CD4-positive, alpha-beta T cell treated with Interferon gamma for 1 hour (primary cell): Measurements from ENCODE around the gene ZHX3.
"Not testable (repeated sequence)": the region's sequence is repeated elsewhere in the genome, so short reads cannot be mapped to it uniquely, and the experiment has no call there.

Experiments used
- DNase-seq: peaks from one replicate; pipeline ENCODE4 v3.0.0-alpha.2; 2020

Gene ZHX3

DNA sequence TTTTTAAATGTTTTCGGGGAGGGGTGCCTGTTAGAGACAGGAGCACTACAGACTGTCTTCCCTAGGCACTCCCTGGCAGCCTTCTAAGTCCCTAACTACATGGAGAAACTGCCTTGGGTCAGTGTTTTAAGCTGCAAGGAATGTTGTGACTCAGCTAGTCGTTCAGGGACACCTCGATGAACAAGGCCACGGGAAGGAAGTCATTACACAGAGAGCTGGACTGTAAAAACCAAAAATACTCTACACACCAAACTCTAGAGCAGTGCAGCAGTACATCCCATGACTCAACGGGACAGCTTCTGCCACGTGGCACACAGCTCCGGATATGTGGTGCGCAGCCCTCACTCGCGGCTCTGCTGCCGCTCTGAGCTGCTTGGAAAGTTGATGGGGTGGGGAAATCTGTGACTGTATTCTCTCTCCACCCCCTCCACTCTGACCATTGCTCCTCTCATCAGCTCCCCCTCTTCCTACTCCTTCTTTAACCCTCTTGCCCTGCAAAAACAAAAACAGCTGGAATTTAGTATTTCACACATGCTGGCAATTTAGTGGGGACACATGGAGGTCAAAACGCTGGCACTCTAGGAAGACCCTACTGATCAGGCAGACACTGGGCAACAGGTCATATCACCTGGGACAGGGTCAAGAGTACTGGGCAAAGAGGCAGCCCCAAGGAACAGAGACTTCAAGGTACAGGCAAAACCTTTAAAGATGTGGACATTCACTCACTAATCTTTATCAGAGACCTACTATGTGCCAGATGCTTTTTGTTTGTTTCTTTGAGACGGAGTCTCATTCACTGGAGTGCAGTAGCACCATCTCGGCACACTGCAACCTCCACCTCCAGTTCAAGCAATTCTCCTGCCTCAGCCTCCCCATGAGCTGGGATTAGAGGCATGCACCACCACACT lies 12.2 kb upstream of the ZHX3 start:
- peak; percentile 55 for DNase-seq

GRCh38 chr20:41327178-41327577 lies 9.6 kb upstream of the ZHX3 start:
- no peak for DNase-seq

DNA sequence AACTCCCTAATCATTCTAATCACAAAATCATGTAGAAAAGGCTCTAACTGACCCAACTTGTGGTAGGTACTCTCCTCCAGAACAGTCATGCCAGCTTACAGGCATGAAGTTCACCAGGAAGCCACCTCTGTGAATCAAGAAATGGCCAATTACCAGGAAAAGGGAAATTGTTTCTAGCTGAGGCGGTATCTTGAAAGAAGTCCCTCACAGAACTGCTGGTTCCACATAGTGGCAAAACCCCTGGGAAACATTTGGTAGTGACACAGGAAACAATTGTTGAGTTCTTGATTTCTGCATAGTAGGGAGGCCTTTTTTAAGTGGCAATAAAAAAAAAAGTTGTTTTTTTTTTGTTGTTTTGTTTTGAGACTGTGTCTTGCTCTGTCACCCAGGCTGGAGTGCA lies 3.4 kb upstream of the ZHX3 start:
- DNase-seq: no peak

GRCh38 chr20:41320441-41320840 lies 2.9 kb upstream of the ZHX3 start:
- DNase-seq: no peak

DNA sequence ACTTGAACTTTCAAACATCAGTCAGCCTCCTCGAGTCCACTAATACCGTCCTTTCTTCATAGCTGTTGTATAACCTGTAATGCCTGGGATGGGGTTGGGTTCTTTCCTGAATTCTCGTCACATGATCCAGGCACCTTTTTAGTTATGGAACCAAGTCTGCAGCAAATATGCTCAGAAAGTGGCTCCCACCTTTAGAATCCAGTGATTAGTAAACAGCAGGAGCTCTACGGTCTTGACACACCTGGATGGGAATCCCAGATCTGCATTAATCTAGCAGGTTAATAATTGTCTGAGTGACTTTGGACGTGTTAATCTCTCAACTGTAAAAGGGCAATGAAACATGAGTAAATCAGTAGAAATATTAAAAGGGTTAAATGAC lies 729 bp upstream of the ZHX3 start:
- no peak for DNase-seq

DNA sequence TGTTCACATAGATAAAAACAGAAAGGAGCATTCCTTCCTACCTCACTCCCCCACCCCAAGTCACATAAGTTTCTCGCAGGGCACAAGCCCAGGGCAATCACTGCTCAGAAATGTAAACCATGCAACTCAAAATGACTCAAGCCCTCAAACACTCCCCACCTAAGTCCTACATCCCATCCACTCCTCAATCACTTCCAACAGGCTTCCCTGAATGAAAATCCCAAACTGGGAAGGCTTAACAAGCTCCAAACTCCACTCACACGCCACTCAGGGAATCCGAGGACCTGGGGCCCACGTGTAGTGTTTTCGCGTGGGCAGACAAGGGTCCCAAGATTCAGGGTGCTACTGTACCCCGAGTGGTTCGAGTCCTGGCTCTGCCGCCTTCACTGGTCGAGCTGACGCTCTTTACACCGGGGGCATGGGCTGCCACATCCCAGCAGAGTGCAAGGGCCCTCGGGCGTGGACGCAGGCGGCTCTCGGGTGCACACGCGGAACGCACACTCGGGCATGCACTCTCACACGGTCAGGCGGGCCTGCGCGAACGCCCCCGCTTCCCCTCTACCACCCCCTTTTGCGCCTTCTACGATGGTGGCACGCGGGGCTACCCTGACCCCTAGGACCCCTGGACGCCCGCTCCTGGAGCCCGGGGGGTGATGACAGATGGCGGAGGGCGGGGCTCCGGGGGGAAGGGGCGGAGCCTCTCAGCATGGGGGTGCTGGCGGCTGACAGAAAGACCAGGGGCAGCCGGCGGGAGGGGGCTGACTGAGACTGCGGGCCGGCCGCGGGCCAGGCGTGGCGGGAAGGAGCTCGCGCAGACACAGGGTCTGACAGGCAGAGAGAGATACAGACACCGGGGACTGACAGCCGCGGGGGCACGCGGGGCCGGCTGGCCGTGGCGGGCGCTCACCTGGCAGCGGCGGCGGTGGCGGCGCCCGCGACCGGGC lies 657 bp downstream of the ZHX3 start:
- DNase-seq: peak; percentile 72

DNA sequence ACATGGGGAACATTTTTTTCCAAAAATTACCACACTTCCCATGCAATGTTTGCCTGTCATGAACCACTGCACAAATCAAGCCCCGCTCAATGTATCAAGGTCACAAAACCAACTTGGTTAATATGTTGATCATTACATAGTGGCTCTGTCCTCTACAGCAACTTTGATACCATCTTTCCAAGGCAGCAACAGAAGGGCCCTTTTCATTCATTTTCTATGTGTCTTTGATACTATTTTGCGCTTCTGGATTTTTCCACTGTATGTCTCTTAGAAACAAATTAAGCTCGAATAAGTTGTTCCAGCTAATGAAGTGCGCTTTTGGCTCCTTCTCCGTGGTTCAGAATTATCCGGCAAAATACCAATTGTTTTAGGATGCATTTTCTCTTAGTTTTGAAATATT lies 1.5 kb downstream of the ZHX3 start:
- no peak for DNase-seq

DNA sequence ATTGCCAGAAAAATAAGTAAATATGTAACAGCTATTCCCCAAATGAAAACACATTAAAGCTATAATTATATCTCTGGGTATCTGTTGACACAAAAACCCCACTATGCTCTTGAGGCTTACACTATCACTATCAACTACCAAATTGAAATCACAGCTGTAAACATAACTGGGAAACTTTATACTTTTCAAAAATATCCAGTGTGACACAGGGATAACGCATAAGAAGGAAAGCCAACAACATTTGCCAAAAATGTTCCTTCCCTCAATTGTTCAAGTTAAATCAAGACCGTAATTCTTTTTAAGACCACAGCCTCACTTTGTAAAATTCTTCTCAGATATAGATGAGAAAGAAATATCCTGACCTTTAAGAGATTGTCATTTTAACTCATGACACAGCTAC lies 3.1 kb downstream of the ZHX3 start:
- no peak for DNase-seq

DNA sequence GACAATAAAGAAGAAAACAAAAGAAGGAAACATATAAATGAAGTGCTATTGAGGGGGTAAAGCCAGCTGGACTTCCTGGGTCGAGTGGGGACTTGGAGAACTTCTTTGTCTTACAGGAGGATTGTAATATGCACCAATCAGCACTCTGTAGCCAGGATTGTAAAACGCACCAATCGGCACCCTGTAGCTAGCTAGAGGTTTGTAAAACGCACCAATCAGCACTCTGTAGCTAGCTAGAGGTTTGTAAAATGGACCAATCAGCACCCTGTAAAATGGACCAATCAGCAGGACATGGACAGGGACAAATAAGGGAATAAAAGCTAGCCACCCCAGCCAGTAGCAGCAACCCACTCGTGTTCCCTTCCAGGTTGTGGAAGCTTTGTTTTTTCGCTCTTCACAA lies 5.5 kb downstream of the ZHX3 start:
- DNase-seq: not testable (repeated sequence)

DNA sequence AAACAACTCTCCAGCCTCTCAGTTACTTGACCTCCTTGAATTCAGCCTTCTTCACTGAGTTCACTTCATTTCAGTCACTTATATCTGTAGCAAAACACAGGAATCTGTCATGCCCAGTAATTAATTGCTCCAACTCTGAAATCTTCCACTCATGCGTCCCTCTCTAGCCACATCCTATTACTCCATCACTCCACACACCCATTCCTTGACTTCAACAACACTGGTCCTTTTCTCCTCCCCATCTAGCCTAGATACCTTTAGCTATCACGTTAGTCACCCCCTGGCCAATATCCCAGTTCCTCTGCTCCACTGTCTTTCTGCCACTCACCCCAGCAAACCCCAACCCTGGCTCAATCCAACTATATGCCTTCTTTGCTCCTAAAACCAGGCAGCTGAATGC lies 7.7 kb downstream of the ZHX3 start:
- no peak for DNase-seq

DNA sequence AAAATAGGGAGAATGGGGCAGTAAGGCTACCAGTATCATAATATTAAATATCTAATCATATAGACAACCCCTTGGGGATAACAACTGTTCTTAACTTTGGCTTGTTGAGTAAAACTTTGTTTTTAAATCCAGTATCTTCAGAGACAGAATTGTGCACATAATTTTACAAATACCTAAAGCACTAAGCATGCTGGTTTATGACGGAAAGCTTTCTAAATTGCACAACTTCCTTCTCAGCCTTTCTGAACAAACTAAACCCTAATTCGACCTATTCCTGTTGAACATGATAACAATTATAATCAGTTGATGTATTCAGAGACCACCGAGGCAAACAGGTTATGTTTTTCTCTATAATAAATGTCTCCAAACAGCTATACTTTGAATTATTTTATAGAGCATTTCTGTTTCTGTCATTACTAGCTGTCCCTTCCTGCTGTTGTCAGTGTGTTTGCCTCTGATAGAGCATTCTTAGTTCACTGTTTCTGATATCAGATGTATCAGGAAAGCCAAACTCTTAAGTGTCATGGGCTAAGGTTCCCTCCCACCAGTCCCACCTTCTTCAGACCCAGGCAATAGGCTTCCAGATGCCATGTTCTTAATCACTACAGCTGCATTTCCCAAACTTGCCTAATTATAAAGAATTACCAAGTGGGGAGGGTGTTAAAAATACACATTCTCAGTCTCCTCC lies 8.7 kb downstream of the ZHX3 start:
- no peak for DNase-seq

DNA sequence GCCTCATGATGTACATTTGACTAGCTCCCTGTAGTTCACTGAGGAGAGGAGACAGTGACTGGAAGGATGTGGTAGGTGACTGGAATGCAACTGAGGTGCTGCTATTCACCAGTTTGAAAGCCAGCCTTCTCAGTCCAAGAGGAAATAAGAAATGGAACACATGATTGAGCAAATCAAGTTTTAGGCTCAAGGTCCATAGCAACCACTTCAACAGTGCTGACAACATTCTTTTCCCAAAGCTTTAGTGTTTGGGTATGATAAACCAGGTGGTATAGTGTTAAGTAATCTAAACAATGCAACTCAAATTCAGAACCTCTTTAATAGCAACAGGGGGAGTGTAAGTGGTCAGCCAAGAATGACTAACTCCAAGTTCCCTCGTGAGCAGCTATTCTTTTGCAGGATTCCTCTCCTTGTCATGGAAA lies 9.2 kb downstream of the ZHX3 start:
- no peak for DNase-seq

- no peak for DNase-seq
Observed at GRCh38 chr20:41307021-41307420, 10.5 kb downstream of the ZHX3 start.

DNA sequence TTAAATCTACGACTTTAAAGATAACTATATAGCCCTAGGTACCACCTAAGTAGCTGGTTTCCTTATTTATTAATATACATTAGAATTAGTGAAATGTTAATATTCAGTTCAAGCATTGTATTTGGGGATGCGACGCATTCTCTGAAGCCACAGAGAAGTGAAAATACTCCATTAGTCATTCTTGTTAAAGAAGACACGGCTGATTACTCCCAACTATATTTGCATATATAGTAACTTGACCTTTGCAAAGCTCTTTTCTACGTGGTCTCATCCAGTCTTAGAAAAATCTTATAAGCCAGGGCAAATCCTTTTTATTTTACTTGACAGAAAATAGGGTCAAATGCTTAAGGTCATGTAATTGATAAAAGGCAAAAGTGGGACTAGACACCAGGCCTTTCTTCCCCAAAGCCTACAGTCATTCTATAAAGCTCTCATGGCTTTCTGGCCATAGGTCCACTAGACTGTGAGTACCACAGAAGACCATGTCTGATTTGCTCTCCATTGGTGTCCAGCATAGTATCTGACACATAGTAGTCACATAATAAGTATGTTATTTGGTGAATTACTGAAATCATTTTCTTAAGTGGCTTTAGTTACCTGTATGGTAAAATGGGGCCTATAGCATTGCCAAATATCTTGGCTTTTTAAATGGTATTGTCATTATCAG lies 11.3 kb downstream of the ZHX3 start:
- no peak for DNase-seq

DNA sequence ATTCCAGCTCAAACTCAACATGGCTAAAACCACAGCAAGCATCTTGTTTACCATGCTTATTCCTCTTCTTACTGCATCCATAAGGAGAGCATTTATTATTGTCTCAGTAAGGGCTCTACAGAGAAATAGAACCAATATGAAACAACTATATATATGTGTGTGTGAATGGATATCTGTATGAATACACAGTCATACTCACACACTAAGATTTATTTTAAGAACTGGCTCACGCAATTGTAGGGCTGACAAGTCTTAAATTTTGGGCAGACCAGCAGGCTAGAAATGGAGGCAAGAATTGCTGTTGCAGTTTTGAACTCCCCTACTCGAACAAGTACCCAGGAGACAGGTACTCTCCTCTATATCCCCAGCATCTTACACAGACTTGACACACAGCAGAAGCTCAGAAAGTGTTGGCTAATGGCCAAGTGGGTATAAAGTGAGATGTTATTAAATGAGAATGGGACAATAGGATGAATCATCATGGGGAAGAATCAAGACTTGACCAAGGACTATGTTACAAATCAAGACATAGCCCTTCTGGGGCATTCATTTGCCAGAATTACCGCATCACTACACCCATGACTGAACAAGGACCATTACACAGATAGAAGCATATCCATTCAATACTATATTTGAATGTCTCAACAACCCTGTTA lies 13.0 kb downstream of the ZHX3 start:
- no peak for DNase-seq

GRCh38 chr20:41304002-41304401 lies 13.5 kb downstream of the ZHX3 start:
- no peak for DNase-seq

DNA sequence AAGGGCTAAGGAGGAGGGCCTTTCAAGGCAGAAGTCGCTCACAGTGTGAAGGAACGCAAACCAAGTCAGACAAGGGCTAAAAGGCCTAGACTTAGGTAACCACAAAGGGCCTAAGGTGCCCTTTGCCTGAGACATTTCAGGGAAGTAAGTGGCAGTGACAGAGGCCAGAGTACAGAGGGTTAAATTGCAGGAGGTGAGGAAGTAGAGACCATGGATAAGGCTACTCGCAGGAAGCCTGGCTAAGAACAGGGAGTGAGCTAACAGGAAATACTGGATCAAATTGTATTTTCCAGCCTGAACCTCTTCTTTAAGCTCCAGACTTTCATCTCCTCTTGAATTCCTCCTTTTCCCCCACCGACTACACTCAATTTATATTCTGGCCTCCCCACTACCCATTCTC lies 16.6 kb downstream of the ZHX3 start:
- DNase-seq: no peak

GRCh38 chr20:41300383-41300782 lies 17.1 kb downstream of the ZHX3 start:
- no peak for DNase-seq

DNA sequence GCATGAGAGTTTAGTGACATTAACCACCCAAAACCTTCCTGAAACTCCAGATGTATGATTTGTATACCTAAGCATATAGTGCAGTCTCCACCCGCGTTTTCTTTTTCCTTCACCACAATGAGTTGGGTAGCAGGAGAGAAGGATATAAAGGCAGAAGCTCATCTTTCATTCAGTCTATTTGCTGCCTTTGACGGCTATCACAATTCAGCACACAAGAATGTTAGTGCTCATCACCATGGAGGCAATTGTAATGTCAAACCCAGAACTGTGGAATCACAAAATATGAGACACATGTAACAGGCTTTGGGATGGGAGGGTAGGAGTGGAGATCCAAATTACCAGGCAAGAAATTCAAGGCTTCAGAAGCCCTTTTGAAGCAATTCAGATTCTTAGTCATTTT lies 17.6 kb downstream of the ZHX3 start:
- no peak for DNase-seq

GRCh38 chr20:41293269-41294037 lies 24.1 kb downstream of the ZHX3 start:
- no peak for DNase-seq

DNA sequence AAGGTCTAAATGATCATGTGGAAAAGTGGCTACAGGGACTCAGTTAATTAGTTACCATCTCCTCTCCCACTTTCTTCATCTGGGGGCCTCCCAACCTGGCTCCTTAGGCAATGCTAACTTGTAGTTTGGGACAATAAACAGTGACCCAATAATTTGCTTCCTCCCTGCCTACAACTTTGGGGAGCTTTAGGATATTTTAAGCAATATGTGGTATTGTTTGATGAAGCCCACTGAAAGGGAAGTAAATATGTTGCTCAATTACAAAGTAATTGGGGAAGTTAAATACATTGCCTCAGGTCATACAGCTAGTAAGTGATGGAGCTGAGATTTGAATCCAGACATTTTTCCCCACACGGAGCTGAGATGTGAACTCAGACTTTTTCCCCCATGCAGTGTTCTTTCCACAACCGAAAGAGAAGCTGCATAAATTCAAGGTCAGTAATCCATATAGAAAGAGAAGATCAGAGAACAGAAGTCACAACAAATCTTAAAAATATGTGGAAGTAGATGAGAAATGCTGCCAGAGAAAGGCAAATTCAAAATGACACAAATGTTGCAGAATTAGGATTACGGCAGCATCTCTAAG lies 26.6 kb downstream of the ZHX3 start:
- DNase-seq: no peak
